Urinary bladder (tissue), 4 donors: ENCODE results near the gene SPDYE1. TPM values are rescaled to one million over a fixed set of nuclear protein-coding genes. Genes with fewer than 3 reads are reported as not detected.

Experiments used
- DNase-seq: peaks from one replicate; pipeline ENCODE4 v3.0.0-alpha.2; 2015; ENCODE audit errors: extremely low spot score
- H3K27ac ChIP-seq: one replicate; pipeline ENCODE4 v1.5.1; 2013; ENCODE audit warnings: low read depth, mild to moderate bottlenecking, moderate library complexity
- H3K36me3 ChIP-seq: one replicate; pipeline ENCODE4 v1.6.1; 2013; ENCODE audit warnings: mild to moderate bottlenecking, moderate library complexity; ENCODE audit not compliant: insufficient read depth
- H3K4me1 ChIP-seq: one replicate; pipeline ENCODE4 v1.6.1; 2013; ENCODE audit warnings: mild to moderate bottlenecking, moderate library complexity; ENCODE audit not compliant: insufficient read depth
- H3K4me3 ChIP-seq: one replicate; pipeline ENCODE4 v1.5.1; 2013; ENCODE audit warnings: low read depth, low read length
- WGBS: extraction: QIAGEN DNeasy Blood & Tissue Kit; methylation state at CpG from one replicate; pipeline ENCODE4 v1.1.7; 2013; 5-methylcytosine and 5-hydroxymethylcytosine counted together
- polyA plus RNA-seq: library from polyadenylated mRNA; stranded (reverse); fragments of 200-250 nt; gene quantifications from one replicate; pipeline ENCODE4 v1.2.3, GENCODE V29; 2013
- total RNA-seq: library from RNA; depleted of rRNA; stranded (reverse); fragments of >200 nt; gene quantifications from one replicate; pipeline ENCODE4 v1.2.3, GENCODE V29; 2014
- donor health status: healthy with polysubstance abuse.
- donor health status: healthy.

The SPDYE1 gene
- total and polyA plus RNA-seq, 2 donors = not detected

- H3K4me1 ChIP-seq = no peaks in the 10 kb centered on the region
- 94% methylated on average over 2 of the region's 2 CpGs for WGBS
- H3K4me3 ChIP-seq = no peak overlapping the region
- DNase-seq = no peak
- H3K27ac ChIP-seq = no peak overlapping the region
- no peaks in the 10 kb centered on the region for H3K36me3 ChIP-seq
Measured at GRCh38 chr7:44042221-44042620, 44.5 kb downstream of the SPDYE1 start.

- H3K36me3 ChIP-seq = no peaks in the 10 kb centered on the region
- WGBS = 13% methylated on average over 8 of the region's 8 CpGs
- H3K4me3 ChIP-seq = peak overlapping the region; percentile 92
- peak overlapping the region; percentile 69 for H3K27ac ChIP-seq
- DNase-seq = no peak
- no peaks in the 10 kb centered on the region for H3K4me1 ChIP-seq
Measured at GRCh38 chr7:44043902-44044301, 46.2 kb downstream of the SPDYE1 start.

GRCh38 chr7:44044315-44045225 is 46.9 kb downstream of the SPDYE1 start, which contains the start of gene DBNL:
DBNL (plus strand) TSS chr7:44044702; CDS start chr7:44044738, 36 bp downstream.
- peak; percentile 58 for DNase-seq
- WGBS = under 1% methylated on average over 74 of the region's 74 CpGs
- H3K36me3 ChIP-seq = no peaks in the 10 kb centered on the region
- peak within 1 kb of the TSS; percentile 92 for H3K4me3 ChIP-seq
- peak within 1 kb of the TSS; percentile 75 for H3K27ac ChIP-seq
- no peaks in the 10 kb centered on the region for H3K4me1 ChIP-seq

DNA sequence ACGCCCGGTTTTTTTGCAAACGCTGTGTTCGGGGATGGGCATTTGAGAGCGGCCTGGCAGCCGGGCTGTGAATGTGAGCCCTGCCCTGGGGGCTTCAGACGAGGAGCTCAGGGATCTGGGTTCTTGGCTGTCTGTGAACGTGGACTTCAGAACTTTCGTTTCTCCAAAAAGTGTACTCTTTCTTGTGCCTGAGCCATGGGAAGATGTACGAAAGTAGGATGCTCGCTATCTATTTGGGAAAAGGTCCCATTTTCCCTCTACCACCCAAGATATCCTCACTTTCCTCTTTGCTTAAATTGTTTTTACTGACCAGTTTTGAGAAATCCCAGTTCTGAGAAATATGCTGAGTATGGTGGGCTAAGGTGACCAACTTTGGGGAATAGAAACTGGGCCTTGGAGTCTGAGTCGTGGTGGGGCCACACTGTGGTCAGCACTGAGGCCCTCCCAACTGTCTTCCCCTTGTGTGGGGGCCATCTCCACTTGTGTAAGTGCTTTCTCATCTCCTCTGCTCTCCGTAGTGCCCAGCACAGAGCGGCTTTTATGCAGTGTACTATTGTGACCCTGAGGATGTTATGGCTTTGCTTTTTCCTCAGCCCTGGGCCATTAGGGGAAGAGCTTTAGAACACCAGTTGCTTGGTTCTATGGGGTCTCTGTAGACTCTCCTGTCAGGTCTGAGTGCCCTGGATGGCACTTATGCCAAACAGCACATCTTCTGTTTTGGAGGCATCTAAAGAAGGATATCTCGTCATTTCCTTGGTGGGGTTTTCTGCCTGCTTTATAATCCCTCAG is 47.7 kb downstream of the SPDYE1 start:
- Histone ChIP-seq H3K4me3 (peak overlapping the region; percentile 92), H3K4me1 (no peaks in the 10 kb centered on the region), H3K27ac (peak overlapping the region; percentile 75), H3K36me3 (no peaks in the 10 kb centered on the region)
- DNase-seq = no peak
- WGBS = 21% methylated on average over 15 of the region's 15 CpGs

DNA sequence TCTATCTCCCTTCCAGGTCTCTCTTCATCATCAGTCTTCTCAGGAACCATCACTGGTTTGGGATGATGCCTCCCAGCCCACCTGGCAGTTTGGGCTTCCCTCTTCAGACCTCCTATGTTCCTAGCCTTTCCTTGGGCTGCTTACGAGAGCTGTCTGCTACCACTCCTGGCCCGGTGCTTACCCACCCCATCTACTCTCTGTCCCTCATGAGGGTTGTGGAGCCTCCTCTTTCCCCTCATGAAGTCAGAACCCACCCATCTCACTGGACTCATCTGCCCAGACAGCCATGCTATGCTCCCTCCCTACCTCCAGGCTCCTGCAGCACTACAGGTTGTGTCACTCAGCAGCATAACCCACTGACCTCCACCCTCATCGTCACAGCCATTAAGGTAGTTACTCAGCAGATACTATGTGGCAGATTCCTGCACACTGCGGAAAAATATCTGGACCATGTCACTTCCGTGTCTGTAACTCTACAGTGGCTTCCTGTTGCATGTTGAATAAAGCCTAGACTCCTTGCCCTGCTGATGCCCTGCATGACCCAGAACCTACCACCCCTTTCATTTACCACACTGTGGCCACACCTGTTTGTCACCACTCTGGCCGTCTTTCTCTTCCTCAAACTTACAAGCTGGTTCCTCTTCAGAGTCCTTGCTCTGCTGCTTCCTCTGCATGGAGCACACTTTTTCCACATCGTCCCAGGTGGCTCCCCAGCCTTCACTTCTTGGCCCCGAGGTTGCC is 48.8 kb downstream of the SPDYE1 start:
- no peaks in the 10 kb centered on the region for H3K36me3 ChIP-seq
- no peak overlapping the region for H3K27ac ChIP-seq
- no peak overlapping the region for H3K4me3 ChIP-seq
- H3K4me1 ChIP-seq = no peaks in the 10 kb centered on the region
- 78% methylated on average over 8 of the region's 8 CpGs for WGBS
- DNase-seq = no peak

DNA sequence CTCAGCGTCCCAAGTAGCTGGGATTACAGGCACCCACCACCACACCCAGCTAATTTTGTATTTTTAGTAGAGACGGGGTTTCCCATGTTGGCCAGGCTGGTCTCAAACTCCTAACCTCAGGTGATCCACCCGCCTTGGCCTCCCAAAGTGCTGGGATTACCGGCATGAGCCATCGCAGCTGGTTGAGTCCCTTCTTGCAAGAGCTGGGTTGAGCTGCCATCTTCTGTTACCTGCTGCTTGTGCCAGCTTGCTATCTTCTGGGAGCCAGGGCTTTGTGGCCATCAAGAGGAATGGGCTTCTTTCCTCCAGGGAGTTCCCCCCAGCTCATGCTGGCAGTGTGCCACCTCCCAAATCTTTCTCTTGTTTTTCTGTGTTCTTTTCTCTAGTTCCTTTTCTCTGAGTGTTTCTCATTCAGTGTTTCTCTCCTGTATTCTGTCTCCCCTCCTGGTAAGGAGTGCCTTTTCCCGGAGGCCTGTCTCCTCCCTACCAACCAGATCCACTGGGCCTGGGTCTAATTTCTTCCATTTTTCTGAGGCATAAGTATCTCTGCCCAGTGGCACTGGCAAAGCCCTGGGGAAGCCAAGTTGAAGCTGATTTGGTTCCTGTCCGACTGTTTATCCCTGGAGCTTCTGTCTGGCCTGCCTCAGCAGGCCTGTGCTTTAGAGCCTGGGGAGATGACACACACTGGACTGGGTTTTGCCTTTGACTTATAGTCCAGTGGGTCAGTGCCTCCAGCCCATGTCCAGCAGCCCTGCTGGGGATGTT is 50.5 kb downstream of the SPDYE1 start:
- Histone ChIP-seq H3K4me1 (no peaks in the 10 kb centered on the region), H3K36me3 (no peaks in the 10 kb centered on the region), H3K27ac (no peak overlapping the region), H3K4me3 (no peak overlapping the region)
- no peak for DNase-seq
- 90% methylated on average over 7 of the region's 7 CpGs for WGBS

GRCh38 chr7:44050121-44050914 is 52.6 kb downstream of the SPDYE1 start:
- WGBS = 92% methylated on average over 14 of the region's 14 CpGs
- no peaks in the 10 kb centered on the region for H3K36me3 ChIP-seq
- DNase-seq = no peak
- no peak overlapping the region for H3K27ac ChIP-seq
- H3K4me3 ChIP-seq = no peak overlapping the region
- H3K4me1 ChIP-seq = no peaks in the 10 kb centered on the region

DNA sequence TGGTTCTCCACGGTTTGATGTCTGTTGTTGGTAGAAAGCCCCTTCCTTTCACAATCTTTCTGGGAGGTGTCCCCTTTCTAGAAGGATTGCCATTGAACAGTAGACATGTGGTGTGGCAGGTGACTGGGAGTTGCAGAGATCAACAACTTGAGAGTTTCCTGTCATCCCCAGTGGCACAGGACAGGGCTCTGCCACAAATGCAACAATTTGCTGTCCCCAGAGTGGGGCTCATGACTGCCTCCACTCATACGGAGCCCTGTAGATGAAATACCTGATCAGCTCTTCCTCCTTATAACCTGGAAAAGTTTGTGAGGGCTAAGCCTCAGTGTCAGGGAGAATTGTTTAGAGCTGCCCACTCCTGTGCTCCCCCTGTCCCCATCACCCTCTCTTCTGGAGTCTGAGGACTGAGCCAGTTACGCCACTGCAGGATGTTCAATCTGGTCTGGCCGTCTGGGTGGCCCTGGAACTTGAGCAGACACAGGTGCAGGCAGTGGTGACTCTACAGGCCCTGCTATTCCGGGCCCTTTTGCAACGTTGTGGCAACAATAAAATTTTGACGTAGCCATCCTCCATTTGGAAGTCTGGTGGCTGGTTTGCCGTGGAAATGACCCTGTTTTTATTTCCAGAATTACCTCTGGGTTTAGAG is 53.3 kb downstream of the SPDYE1 start:
- WGBS = 89% methylated on average over 8 of the region's 8 CpGs
- DNase-seq = no peak
- Histone ChIP-seq H3K36me3 (no peaks in the 10 kb centered on the region), H3K4me1 (no peaks in the 10 kb centered on the region), H3K27ac (no peak overlapping the region), H3K4me3 (no peak overlapping the region)

- Histone ChIP-seq H3K27ac (no peak overlapping the region), H3K36me3 (no peaks in the 10 kb centered on the region), H3K4me3 (no peak overlapping the region), H3K4me1 (no peaks in the 10 kb centered on the region)
- WGBS = 94% methylated on average over 5 of the region's 5 CpGs
- DNase-seq = no peak
Measured at GRCh38 chr7:44051611-44052220, 54.0 kb downstream of the SPDYE1 start.

- DNase-seq = no peak
- 89% methylated on average over 12 of the region's 12 CpGs for WGBS
- Histone ChIP-seq H3K4me3 (no peak overlapping the region), H3K4me1 (no peaks in the 10 kb centered on the region), H3K27ac (no peak overlapping the region), H3K36me3 (peaks cover 8% of the 10 kb centered on the region)
Measured at GRCh38 chr7:44052771-44053365, 55.2 kb downstream of the SPDYE1 start.

DNA sequence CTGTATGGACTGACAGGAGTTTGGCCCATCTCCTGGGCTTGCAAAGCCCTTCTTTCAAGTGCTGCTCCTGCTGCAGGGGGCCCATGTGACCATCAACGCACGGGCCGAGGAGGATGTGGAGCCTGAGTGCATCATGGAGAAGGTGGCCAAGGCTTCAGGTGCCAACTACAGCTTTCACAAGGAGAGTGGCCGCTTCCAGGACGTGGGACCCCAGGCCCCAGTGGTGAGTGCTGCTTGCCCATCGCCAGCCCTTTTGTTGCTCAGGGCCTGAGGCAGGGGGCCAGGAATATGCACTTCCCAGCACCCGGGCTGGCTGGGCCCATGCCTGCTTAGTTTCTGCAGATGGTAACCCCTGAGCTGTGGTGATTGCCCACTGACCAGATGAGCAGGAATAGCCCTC is 59.0 kb downstream of the SPDYE1 start:
- DNase-seq = no peak
- Histone ChIP-seq H3K27ac (no peak overlapping the region), H3K4me1 (no peaks in the 10 kb centered on the region), H3K36me3 (peaks cover 11% of the 10 kb centered on the region), H3K4me3 (no peak overlapping the region)
- 92% methylated on average over 7 of the region's 7 CpGs for WGBS
